NCI-H2227 treated with DMSO at 0.1 percent for 48 hours (cell line): ENCODE data around the gene ETV5.
"Not testable (repeated sequence)": the region's sequence is repeated elsewhere in the genome, so short reads cannot be mapped to it uniquely, and the experiment has no call there.

ENCODE experiments used
- DNase-seq: peaks from one replicate; lab custom pipeline; 2025; lab: John Stamatoyannopoulos, UW

The ETV5 gene

GRCh38 chr3:186022931-186023330 is 86.0 kb downstream of the ETV5 start:
- no peak for DNase-seq

- no peak for DNase-seq
Measured at GRCh38 chr3:186021673-186022362, 87.1 kb downstream of the ETV5 start.

GRCh38 chr3:186021250-186021649 is 87.6 kb downstream of the ETV5 start:
- not testable (repeated sequence) for DNase-seq

GRCh38 chr3:186019288-186019687 is 89.6 kb downstream of the ETV5 start:
- DNase-seq = not testable (repeated sequence)

GRCh38 chr3:186014866-186015265 is 94.0 kb downstream of the ETV5 start:
- DNase-seq = no peak

GRCh38 chr3:186013312-186013711 is 95.6 kb downstream of the ETV5 start:
- DNase-seq = no peak

- DNase-seq = no peak
Measured at GRCh38 chr3:186012137-186012536, 96.8 kb downstream of the ETV5 start.

GRCh38 chr3:186004671-186005070 is 104.2 kb downstream of the ETV5 start:
- DNase-seq = no peak

- no peak for DNase-seq
Measured at GRCh38 chr3:186004209-186004608, 104.7 kb downstream of the ETV5 start.

- no peak for DNase-seq
Measured at GRCh38 chr3:186003610-186004009, 105.3 kb downstream of the ETV5 start.

- no peak for DNase-seq
Measured at GRCh38 chr3:186002884-186003472, 105.9 kb downstream of the ETV5 start.

- DNase-seq = no peak
Measured at GRCh38 chr3:186001842-186002241, 107.0 kb downstream of the ETV5 start.

- DNase-seq = no peak
Measured at GRCh38 chr3:185999221-185999620, 109.7 kb downstream of the ETV5 start.

- no peak for DNase-seq
Measured at GRCh38 chr3:185998136-185998535, 110.8 kb downstream of the ETV5 start.

GRCh38 chr3:185997130-185997529 is 111.8 kb downstream of the ETV5 start:
- no peak for DNase-seq
